HG02840 (cell line): ENCODE data around the gene MYH15.

Source experiments
- ATAC-seq: cut with Tn5 transposase; IDR thresholded peaks from one replicate; pipeline ENCODE4 v1.9.1; 2021; ENCODE audit warnings: mild to moderate bottlenecking, moderate library complexity, moderate number of reproducible peaks; ENCODE audit not compliant: unreplicated experiment, low FRiP score

MYH15 gene

DNA sequence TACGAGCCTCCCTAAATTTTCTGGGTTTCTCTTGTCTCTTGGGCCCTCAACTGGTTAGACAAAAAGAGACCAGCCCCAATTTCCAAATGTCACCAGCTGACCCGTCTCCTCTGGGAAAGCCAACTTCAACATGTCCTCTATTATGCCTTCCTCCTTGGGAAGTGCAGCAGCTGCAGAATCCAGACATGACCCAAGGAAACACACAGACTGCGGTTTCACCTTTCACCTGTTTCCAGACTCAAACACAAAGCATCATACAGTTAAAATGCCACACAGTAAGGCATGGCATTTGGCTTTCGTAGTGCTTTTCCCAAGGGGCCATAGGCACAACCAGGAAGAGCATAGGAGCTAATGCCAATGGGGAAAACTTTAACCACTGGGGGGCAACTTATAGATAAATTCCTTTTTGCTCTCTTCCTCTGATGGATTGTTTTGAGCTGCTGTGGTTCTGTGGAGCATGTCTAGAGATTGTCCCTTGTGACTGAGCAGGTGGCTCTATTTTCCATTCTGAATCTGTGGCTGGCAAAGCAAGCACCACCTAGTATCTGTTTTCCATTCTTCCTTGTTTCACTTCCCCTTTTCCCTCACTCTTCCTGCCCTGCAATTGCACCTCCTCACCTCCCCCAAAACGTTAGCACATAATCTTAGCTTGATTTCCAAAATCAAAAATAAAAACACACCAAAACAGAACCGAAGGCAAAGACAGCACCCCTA lies 164.7 kb downstream of the MYH15 start:
- no peak for ATAC-seq

DNA sequence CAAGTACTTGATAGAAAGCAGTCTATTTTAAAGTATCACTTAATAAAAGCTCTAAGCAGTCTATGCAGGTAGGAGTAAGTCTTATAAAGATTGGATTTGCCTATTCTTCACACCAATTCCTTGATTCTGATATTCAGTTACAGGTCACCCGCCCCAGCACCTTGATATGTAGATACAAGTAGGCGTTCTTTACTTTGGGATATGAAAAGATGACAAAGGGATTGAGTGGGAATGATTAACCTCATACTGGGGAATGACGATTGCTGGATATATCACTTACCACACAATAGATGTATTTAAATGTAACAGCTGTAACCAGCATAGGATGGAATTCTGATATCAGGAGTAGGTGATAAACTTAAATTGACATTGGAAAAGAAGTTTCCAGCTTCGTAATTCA lies 166.9 kb downstream of the MYH15 start:
- no peak for ATAC-seq

DNA sequence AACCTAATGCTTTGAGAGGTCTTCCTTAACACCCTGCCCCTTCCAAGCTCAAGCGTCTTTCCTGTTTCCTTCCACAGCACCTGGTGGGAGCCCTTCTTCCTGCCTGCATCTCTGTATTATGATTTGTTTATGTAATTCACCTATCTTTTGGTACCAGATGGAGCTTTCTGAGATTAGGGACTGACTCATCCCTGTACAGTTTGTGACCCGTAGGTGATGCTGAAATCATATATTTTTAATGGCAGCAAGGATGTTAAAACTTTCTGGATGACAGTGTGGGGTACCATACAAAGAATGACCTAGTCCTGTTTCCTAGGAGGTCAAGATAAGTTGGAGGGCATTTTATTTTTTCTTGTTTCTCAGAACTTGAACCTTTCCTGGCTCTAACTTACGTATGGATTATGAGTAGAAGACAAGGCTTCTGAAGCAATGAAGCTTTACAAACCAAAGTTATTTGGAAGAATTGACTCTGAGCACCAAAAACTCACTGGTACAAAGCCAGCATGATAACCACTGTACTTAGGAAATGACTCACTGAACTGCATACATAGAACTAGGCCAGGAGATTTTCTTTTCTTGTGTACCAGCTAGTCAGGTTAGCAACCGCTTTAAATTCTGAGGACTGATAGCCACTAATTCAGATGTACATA lies 167.4 kb downstream of the MYH15 start:
- ATAC-seq: no peak

DNA sequence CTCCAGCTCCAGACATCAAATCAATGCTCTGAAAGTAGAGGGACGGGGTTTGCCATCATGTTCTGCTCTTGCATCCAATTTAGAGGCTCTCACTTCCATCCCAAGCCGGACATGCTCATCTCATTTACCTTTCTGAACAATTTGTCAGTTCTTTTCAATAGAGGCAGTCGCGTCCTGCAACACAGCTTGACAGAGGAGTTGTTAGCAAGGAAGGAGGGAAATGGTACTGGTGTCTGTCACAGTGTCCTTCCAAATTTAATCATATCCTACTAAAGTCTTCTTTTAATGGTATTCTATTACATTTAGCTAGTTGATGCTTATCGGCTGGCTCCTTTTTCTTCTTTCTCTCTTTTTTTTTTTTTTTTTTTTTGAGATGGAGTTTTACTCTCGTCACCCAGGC lies 168.5 kb downstream of the MYH15 start:
- ATAC-seq: no peak

DNA sequence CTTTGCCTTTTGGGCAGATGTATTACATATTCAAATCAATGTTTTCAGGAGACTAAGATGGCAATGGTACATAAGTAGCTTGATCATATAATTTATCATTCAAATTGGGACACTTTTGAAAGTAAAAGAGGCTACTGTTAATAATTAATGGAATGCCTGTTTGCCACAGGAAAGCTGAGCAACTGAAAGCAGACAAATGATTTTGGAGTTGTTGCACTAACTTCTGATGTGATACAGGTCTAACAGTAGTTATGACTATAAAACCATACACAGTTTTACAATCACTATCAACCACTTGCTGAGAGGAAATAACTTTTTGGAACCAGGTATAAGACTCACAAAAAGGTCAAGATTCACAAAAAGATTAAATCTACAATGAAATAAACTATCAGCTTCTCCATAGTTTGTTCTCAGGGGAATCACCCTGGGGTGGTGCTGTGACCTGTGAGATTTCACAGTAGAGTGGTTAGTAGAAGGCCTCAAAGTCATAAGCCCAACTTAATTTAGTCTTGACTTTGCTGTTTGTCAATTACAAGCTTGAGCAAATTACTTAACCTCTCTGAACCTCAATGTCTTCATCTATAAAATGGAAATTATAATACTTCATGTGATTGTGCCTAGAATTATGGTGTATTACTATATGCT lies 171.4 kb downstream of the MYH15 start:
- ATAC-seq: no peak

DNA sequence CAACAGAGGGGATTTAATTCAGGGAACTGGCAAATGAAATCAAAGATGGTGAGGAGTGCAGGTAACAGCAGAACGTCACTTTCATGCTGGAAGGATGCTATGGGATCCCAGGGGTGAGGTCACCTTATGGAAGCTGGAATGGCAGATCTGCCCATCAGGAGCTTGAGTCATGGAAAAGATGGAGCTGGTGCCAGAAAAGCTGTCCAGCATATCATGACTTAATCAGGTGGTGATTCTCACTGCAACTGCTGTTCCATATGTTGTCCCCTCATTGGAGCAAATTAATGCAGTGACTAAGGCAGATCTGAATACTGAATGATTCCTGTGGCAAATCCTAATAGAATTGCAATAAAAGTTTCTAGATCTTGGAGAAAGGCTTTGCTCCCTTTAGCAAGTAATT lies 175.7 kb downstream of the MYH15 start:
- ATAC-seq: no peak

DNA sequence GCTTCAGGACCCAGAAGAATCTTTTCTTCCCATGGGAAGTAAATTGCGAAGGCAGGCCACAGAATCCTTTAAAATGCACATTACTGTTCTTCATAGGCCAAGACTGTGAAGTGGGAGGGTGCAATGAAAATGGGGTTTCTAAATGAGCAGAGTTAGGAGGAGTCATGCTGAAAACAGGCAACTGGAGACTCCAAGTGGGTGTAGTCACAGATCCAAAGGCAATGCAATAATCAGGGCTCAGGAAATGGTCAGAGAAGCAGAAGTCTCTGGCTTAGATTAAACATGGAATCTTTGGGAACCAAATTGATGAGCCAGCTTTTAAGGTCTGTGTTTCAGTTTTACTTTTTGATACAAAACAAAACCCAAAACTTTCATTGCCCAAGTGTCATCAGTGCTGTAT lies 176.4 kb downstream of the MYH15 start:
- ATAC-seq: no peak

DNA sequence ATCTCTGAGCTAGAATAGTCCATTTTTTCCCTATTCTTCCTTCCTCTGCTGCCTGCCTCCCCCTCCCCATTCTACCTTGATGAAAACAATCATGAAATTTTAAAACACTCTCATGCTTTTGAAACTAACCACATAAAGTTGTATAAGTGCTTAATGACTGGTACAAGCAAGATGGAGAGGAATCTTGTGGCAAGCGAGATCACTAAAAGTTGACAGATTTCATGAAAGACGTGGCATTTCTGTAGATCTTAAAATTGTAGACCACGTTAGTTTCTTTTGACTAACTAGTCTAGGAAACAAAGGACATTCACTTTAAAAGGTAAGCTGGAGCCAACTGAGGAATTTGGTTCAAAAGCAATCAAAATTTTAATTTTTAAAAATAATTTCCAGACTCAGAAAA lies 178.6 kb downstream of the MYH15 start:
- ATAC-seq: no peak
